ENCODE measurements around the gene LELP1. TPM values are rescaled to one million over a fixed set of nuclear protein-coding genes. Genes with fewer than 3 reads are reported as not detected.

The LELP1 gene
- total and polyA plus RNA-seq, 2 donors (not counting 3 experiments of a cell fraction or from before 2014, with no cell fraction given): not detected

- H3K4me2 ChIP-seq (ENCODE audit: insufficient read depth, low read length): no peak overlapping the region
- ChIA-PET POLR2A (no interaction called here), CTCF (interaction anchor here (1.0 to 5.4 kb wide), 2 partner anchors 10 to 13 kb away, joined by 4 to 26 read pairs; no protein-coding TSS in a partner anchor)
- DNase-seq (ENCODE audit: low read depth, low spot score) (no peak), FAIRE-seq (no peak)
- no peak overlapping the region for H3K9ac ChIP-seq (replicated peaks; ENCODE audit: extremely low read depth, insufficient read depth, low read length)
- no peak overlapping the region for H3K4me3 ChIP-seq (replicated peaks in 1 of 3; ENCODE audit: insufficient read depth in 1 of 3, low read depth in 1 of 3, low read length in 3 of 3)
- H3K36me3 ChIP-seq (ENCODE audit: control insufficient read depth in 2 of 2, extremely low read depth in 1 of 2, insufficient read depth in 2 of 2, low read length in 2 of 2): no peaks in the 10 kb centered on the region
- dilution Hi-C loops (cut with MboI; ENCODE audit: extremely low pct_ligation_motif_present, low sequenced_read_pairs): no loop called here
- no TSS peak for BruUV-seq (replicated peaks)
- no peaks in the 10 kb centered on the region for H4K20me1 ChIP-seq (replicated peaks; ENCODE audit: control insufficient read depth, extremely low read depth, insufficient read depth, low read length)
- no peaks in the 10 kb centered on the region for H3K27me3 ChIP-seq (ENCODE audit: control insufficient read depth in 2 of 2, insufficient read depth in 2 of 2, low read length in 2 of 2)
- H3K27ac ChIP-seq (ENCODE audit: insufficient read depth, low read depth, low read length): no peak overlapping the region
- no peaks in the 10 kb centered on the region for H3K79me2 ChIP-seq (ENCODE audit: control insufficient read depth, insufficient read depth, low read length)
- no peak overlapping the region for H2AFZ ChIP-seq (ENCODE audit: low read depth, low read length)
- TF ChIP-seq POLR2A (IDR thresholded peaks at IDR 0.05; ENCODE audit: low read depth, low read length) (no peak), GATA2 (IDR thresholded peaks at IDR 0.05; ENCODE audit: insufficient read depth, insufficient read length, low read depth, low read length) (no peak), CTCF (IDR thresholded peaks at IDR 0.05; ENCODE audit: extremely low read depth in 1 of 2, insufficient read depth in 1 of 2, low read depth in 1 of 2, low read length in 2 of 2) (no peak), POLR2AphosphoS5 (IDR thresholded peaks at IDR 0.05; ENCODE audit: insufficient read depth, low read depth, low read length) (no peak), MAX (IDR thresholded peaks at IDR 0.05; ENCODE audit: insufficient read depth, insufficient read length) (no peak), JUN (IDR thresholded peaks at IDR 0.05; ENCODE audit: borderline replicate concordance, insufficient read depth, insufficient read length, low read depth) (no peak), EZH2 (IDR thresholded peaks at IDR 0.05; ENCODE audit: borderline replicate concordance, low read depth, low read length, severe bottlenecking) (no peak), MYC (IDR thresholded peaks at IDR 0.05; ENCODE audit: low read depth, low read length) (no peak), FOS (IDR thresholded peaks at IDR 0.05; ENCODE audit: borderline replicate concordance, insufficient read depth, low read length) (no peak)
- no peaks in the 10 kb centered on the region for H3K9me3 ChIP-seq (replicated peaks; ENCODE audit: control insufficient read depth, insufficient read depth, low read length)
- intact Hi-C loops (cut with micrococcal nuclease): no loop called here
- H3K4me1 ChIP-seq (ENCODE audit: control insufficient read depth, extremely low read depth, insufficient read depth, low read length): no peaks in the 10 kb centered on the region
- no peaks in the 10 kb centered on the region for H3K9me1 ChIP-seq (replicated peaks; ENCODE audit: control insufficient read depth, extremely low read depth, insufficient read depth, low read length)
These were observed 35.3 kb downstream of the LELP1 start for GRCh38 chr1:153238527-153238926.

Data from endothelial cell of umbilical vein (primary cell).